Activated CD8-positive, alpha-beta T cell treated with anti-CD3 and anti-CD28 coated beads, Interleukin-2, amount 10 ng/mL, durations not matched to agents 7 days and 5 days (primary cell): ENCODE measurements around the gene USP17L29. TPM values are rescaled to one million over a fixed set of nuclear protein-coding genes. Genes with fewer than 3 reads are reported as not detected.
"Not testable (repeated sequence)": the region's sequence is repeated elsewhere in the genome, so short reads cannot be mapped to it uniquely, and the experiment has no call there.

Source experiments
- ATAC-seq: fragments of 150-1000 bp; cut with Tn5 transposase; one replicate; pipeline ENCODE4 v1.10.0; 2021; ENCODE audit warnings: moderate library complexity
- CTCF ChIA-PET: fragments of 350-600 bp; sonication (Branson Sonifier 250); formaldehyde crosslinking; loops from one replicate; lab custom pipeline; 2021; ENCODE audit warnings: antibody characterized with exemption; lab: Charles Lee
- POLR2A ChIA-PET: fragments of 350-600 bp; sonication (Branson Sonifier 250); formaldehyde crosslinking; loops from one replicate; lab custom pipeline; 2021; ENCODE audit warnings: antibody characterized with exemption; lab: Charles Lee
- DNase-seq: peaks from one replicate; pipeline ENCODE4 v3.0.0-alpha.2; 2020
- H3K27ac Mint-ChIP-seq: one replicate; pipeline ENCODE4 v1.8.0; 2021; ENCODE audit warnings: mild to moderate bottlenecking, mixed read lengths
- H3K27me3 Mint-ChIP-seq: one replicate; pipeline ENCODE4 v1.8.0; 2021; ENCODE audit warnings: low read depth, mixed read lengths
- H3K36me3 Mint-ChIP-seq: one replicate; pipeline ENCODE4 v1.8.0; 2021; ENCODE audit warnings: low read depth, mixed read lengths
- H3K4me1 Mint-ChIP-seq: one replicate; pipeline ENCODE4 v1.8.0; 2021; ENCODE audit warnings: low read depth, mixed read lengths
- H3K4me3 Mint-ChIP-seq: one replicate; pipeline ENCODE4 v1.8.0; 2021; ENCODE audit warnings: mild to moderate bottlenecking, mixed read lengths
- H3K9me3 Mint-ChIP-seq: one replicate; pipeline ENCODE4 v1.8.0; 2022; ENCODE audit warnings: mixed read lengths; ENCODE audit not compliant: insufficient read depth
- total RNA-seq, 2 experiments: library from RNA; stranded (reverse); gene quantifications; one replicate each; pipeline ENCODE4 v1.2.3, GENCODE V29; 2021

The USP17L29 gene, protein sequence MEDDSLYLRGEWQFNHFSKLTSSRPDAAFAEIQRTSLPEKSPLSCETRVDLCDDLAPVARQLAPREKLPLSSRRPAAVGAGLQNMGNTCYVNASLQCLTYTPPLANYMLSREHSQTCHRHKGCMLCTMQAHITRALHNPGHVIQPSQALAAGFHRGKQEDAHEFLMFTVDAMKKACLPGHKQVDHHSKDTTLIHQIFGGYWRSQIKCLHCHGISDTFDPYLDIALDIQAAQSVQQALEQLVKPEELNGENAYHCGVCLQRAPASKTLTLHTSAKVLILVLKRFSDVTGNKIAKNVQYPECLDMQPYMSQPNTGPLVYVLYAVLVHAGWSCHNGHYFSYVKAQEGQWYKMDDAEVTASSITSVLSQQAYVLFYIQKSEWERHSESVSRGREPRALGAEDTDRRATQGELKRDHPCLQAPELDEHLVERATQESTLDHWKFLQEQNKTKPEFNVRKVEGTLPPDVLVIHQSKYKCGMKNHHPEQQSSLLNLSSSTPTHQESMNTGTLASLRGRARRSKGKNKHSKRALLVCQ
- not detected for total RNA-seq

- H3K4me1 Mint-ChIP-seq, H3K9me3 Mint-ChIP-seq, POLR2A ChIA-PET, H3K27ac Mint-ChIP-seq, ATAC-seq, DNase-seq, CTCF ChIA-PET, H3K4me3 Mint-ChIP-seq, H3K36me3 Mint-ChIP-seq, H3K27me3 Mint-ChIP-seq: not testable (repeated sequence)
These were observed at the start of gene USP17L29 for GRCh38 chr4:9353338-9353737. TSS of gene USP17L29 (plus strand) at chr4:9353638. CDS start at chr4:9353638, 0 bp downstream.

DNA sequence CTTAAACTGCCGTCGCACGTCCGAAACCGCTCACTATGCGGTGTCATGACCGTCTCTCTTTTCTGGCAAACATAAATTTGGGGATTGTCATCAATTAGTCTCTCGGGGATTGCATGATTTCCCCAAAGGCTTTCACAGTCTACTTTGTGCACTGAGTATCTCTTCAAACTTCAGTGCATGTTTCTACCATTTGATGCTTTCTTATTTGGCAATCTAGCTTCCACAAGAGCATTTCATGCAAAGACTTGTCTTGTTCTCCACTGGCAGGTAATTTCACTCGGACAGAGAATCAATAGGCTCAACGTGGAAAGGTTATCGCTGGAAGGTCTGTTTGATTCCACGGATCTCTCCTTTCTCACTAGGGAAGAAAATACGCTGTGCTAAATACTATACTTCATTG, 29.2 kb upstream of the USP17L29 start:
- H3K4me1 Mint-ChIP-seq, CTCF ChIA-PET, POLR2A ChIA-PET, H3K36me3 Mint-ChIP-seq, H3K27ac Mint-ChIP-seq, DNase-seq, ATAC-seq, H3K4me3 Mint-ChIP-seq, H3K9me3 Mint-ChIP-seq, H3K27me3 Mint-ChIP-seq: not testable (repeated sequence)

- H3K27me3 Mint-ChIP-seq, H3K4me3 Mint-ChIP-seq, CTCF ChIA-PET, H3K36me3 Mint-ChIP-seq, POLR2A ChIA-PET, ATAC-seq, H3K27ac Mint-ChIP-seq, H3K9me3 Mint-ChIP-seq, DNase-seq, H3K4me1 Mint-ChIP-seq: not testable (repeated sequence)
These were observed 28.6 kb upstream of the USP17L29 start, which contains the start of gene USP17L24 for GRCh38 chr4:9324865-9325264. TSS of gene USP17L24 (plus strand) at chr4:9325165. CDS start at chr4:9325165, 0 bp downstream.

DNA sequence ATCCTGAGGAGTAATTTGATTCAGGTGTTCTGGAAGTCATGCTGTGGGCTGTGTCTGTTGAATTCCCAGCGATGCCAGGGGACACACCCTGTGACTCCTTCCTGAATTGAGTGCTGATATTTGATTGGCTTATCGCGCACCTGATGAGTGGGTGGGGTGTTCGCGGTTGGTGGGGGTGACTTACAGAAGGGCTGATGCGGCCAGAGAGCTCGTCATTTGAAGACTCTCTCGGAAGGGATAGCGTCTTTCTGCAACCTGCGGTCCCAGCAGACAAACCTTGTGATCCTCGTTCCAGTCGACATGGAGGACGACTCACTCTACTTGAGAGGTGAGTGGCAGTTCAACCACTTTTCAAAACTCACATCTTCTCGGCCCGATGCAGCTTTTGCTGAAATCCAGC, 23.8 kb upstream of the USP17L29 start, which contains the start of gene USP17L25:
USP17L25 (plus strand) TSS at position 301 of the 400 bp plus-strand sequence; CDS start at position 301, 0 bp downstream.
- CTCF ChIA-PET, H3K9me3 Mint-ChIP-seq, H3K27ac Mint-ChIP-seq, DNase-seq, H3K27me3 Mint-ChIP-seq, H3K4me1 Mint-ChIP-seq, H3K4me3 Mint-ChIP-seq, H3K36me3 Mint-ChIP-seq, POLR2A ChIA-PET, ATAC-seq: not testable (repeated sequence)

- ATAC-seq, H3K36me3 Mint-ChIP-seq, H3K27me3 Mint-ChIP-seq, H3K9me3 Mint-ChIP-seq, CTCF ChIA-PET, H3K4me3 Mint-ChIP-seq, POLR2A ChIA-PET, H3K4me1 Mint-ChIP-seq, H3K27ac Mint-ChIP-seq, DNase-seq: not testable (repeated sequence)
These were observed 19.1 kb upstream of the USP17L29 start, which contains the start of gene USP17L26 for GRCh38 chr4:9334358-9334757. TSS of gene USP17L26 (plus strand) at chr4:9334658. CDS start at chr4:9334658, 0 bp downstream.

DNA sequence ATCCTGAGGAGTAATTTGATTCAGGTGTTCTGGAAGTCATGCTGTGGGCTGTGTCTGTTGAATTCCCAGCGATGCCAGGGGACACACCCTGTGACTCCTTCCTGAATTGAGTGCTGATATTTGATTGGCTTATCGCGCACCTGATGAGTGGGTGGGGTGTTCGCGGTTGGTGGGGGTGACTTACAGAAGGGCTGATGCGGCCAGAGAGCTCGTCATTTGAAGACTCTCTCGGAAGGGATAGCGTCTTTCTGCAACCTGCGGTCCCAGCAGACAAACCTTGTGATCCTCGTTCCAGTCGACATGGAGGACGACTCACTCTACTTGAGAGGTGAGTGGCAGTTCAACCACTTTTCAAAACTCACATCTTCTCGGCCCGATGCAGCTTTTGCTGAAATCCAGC, 14.3 kb upstream of the USP17L29 start, which contains the start of gene USP17L5:
USP17L5 (plus strand) TSS at position 301 of the 400 bp plus-strand sequence; CDS start at position 301, 0 bp downstream.
- H3K4me3 Mint-ChIP-seq, DNase-seq, H3K9me3 Mint-ChIP-seq, H3K27ac Mint-ChIP-seq, H3K36me3 Mint-ChIP-seq, CTCF ChIA-PET, H3K27me3 Mint-ChIP-seq, ATAC-seq, H3K4me1 Mint-ChIP-seq, POLR2A ChIA-PET: not testable (repeated sequence)

GRCh38 chr4:9343848-9344247, 9.6 kb upstream of the USP17L29 start, which contains the start of gene USP17L27:
TSS of gene USP17L27 (plus strand) at chr4:9344148. CDS start at chr4:9344148, 0 bp downstream.
- H3K36me3 Mint-ChIP-seq, H3K27ac Mint-ChIP-seq, CTCF ChIA-PET, H3K27me3 Mint-ChIP-seq, POLR2A ChIA-PET, H3K9me3 Mint-ChIP-seq, DNase-seq, ATAC-seq, H3K4me1 Mint-ChIP-seq, H3K4me3 Mint-ChIP-seq: not testable (repeated sequence)

DNA sequence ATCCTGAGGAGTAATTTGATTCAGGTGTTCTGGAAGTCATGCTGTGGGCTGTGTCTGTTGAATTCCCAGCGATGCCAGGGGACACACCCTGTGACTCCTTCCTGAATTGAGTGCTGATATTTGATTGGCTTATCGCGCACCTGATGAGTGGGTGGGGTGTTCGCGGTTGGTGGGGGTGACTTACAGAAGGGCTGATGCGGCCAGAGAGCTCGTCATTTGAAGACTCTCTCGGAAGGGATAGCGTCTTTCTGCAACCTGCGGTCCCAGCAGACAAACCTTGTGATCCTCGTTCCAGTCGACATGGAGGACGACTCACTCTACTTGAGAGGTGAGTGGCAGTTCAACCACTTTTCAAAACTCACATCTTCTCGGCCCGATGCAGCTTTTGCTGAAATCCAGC, 4.8 kb upstream of the USP17L29 start, which contains the start of gene USP17L28:
USP17L28 (plus strand) TSS at position 301 of the 400 bp plus-strand sequence; CDS start at position 301, 0 bp downstream.
- H3K9me3 Mint-ChIP-seq, H3K36me3 Mint-ChIP-seq, H3K4me3 Mint-ChIP-seq, ATAC-seq, H3K27me3 Mint-ChIP-seq, CTCF ChIA-PET, H3K4me1 Mint-ChIP-seq, POLR2A ChIA-PET, DNase-seq, H3K27ac Mint-ChIP-seq: not testable (repeated sequence)

- ATAC-seq, CTCF ChIA-PET, H3K4me1 Mint-ChIP-seq, H3K36me3 Mint-ChIP-seq, POLR2A ChIA-PET, H3K9me3 Mint-ChIP-seq, H3K27ac Mint-ChIP-seq, H3K4me3 Mint-ChIP-seq, H3K27me3 Mint-ChIP-seq, DNase-seq: not testable (repeated sequence)
These were observed 2.6 kb upstream of the USP17L29 start for GRCh38 chr4:9350866-9351265.

DNA sequence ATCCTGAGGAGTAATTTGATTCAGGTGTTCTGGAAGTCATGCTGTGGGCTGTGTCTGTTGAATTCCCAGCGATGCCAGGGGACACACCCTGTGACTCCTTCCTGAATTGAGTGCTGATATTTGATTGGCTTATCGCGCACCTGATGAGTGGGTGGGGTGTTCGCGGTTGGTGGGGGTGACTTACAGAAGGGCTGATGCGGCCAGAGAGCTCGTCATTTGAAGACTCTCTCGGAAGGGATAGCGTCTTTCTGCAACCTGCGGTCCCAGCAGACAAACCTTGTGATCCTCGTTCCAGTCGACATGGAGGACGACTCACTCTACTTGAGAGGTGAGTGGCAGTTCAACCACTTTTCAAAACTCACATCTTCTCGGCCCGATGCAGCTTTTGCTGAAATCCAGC, 9.4 kb downstream of the USP17L29 start, which contains the start of gene USP17L30:
USP17L30 (plus strand) TSS at position 301 of the 400 bp plus-strand sequence; CDS start at position 301, 0 bp downstream.
- POLR2A ChIA-PET, ATAC-seq, H3K4me3 Mint-ChIP-seq, H3K27me3 Mint-ChIP-seq, H3K9me3 Mint-ChIP-seq, H3K36me3 Mint-ChIP-seq, H3K4me1 Mint-ChIP-seq, H3K27ac Mint-ChIP-seq, CTCF ChIA-PET, DNase-seq: not testable (repeated sequence)

GRCh38 chr4:9379881-9380280, 26.4 kb downstream of the USP17L29 start:
- POLR2A ChIA-PET, H3K36me3 Mint-ChIP-seq, DNase-seq, H3K9me3 Mint-ChIP-seq, ATAC-seq, H3K27me3 Mint-ChIP-seq, CTCF ChIA-PET, H3K27ac Mint-ChIP-seq, H3K4me1 Mint-ChIP-seq, H3K4me3 Mint-ChIP-seq: not testable (repeated sequence)

GRCh38 chr4:9381012-9381534, 27.6 kb downstream of the USP17L29 start:
- H3K27ac Mint-ChIP-seq, H3K36me3 Mint-ChIP-seq, POLR2A ChIA-PET, H3K27me3 Mint-ChIP-seq, H3K4me1 Mint-ChIP-seq, H3K9me3 Mint-ChIP-seq, CTCF ChIA-PET: not testable (repeated sequence)
- peak; percentile 70 for ATAC-seq
- peak overlapping the region; percentile 67 for H3K4me3 Mint-ChIP-seq
- DNase-seq: peak; percentile 73
